Liver (tissue), 2 donors: ENCODE data around the gene RAI1.

Experiments
- GABPA ChIP-seq, 2 donors: IDR thresholded peaks in 1 of 2; conservative IDR thresholded peaks in 1 of 2; 2 replicates each; pipeline ENCODE4 v1.6.1; 2016; ENCODE audit warnings: antibody characterized with exemption in 2 of 2, mild to moderate bottlenecking in 1 of 2, moderate library complexity in 1 of 2
- TAF1 ChIP-seq: conservative IDR thresholded peaks from 2 replicates; pipeline ENCODE4 v1.6.1; 2016; ENCODE audit warnings: antibody characterized with exemption, mild to moderate bottlenecking
- TF ChIP-seq, protein P1 (sequence below): IDR thresholded peaks from 2 replicates; pipeline ENCODE4 v1.6.1; 2016; ENCODE audit warnings: antibody characterized with exemption, mild to moderate bottlenecking
- donor health status: healthy.

DNA sequence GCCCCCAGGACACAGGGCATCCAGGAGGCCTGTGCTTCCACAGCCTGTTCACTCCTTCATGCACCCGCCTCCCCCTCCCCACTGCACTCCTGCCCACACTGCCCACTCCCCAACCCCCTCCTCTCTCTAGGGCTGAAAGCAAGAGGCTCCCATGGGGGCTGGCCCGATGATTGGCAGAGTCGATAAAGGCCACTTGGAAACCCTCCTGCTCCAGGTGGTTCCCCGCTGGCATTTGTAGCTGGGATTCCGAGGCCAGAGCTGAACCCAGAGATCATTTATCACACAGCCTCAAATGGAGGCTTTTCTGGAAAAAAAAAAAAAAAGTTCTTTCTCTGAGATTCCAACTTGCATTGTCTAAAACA is 81.5 kb downstream of the RAI1 start:
- TF ChIP-seq, protein P1, sequence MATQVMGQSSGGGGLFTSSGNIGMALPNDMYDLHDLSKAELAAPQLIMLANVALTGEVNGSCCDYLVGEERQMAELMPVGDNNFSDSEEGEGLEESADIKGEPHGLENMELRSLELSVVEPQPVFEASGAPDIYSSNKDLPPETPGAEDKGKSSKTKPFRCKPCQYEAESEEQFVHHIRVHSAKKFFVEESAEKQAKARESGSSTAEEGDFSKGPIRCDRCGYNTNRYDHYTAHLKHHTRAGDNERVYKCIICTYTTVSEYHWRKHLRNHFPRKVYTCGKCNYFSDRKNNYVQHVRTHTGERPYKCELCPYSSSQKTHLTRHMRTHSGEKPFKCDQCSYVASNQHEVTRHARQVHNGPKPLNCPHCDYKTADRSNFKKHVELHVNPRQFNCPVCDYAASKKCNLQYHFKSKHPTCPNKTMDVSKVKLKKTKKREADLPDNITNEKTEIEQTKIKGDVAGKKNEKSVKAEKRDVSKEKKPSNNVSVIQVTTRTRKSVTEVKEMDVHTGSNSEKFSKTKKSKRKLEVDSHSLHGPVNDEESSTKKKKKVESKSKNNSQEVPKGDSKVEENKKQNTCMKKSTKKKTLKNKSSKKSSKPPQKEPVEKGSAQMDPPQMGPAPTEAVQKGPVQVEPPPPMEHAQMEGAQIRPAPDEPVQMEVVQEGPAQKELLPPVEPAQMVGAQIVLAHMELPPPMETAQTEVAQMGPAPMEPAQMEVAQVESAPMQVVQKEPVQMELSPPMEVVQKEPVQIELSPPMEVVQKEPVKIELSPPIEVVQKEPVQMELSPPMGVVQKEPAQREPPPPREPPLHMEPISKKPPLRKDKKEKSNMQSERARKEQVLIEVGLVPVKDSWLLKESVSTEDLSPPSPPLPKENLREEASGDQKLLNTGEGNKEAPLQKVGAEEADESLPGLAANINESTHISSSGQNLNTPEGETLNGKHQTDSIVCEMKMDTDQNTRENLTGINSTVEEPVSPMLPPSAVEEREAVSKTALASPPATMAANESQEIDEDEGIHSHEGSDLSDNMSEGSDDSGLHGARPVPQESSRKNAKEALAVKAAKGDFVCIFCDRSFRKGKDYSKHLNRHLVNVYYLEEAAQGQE = no peak
- TF ChIP-seq TAF1 = no peak
- no peak for TF ChIP-seq GABPA (IDR thresholded peaks at IDR 0.05 in 1 of 2, conservative IDR thresholded peaks at IDR 0.05 in 1 of 2)
